Large intestine (tissue), 3 donors: ENCODE data around the gene HRH4. TPM values are rescaled to one million over a fixed set of nuclear protein-coding genes. Genes with fewer than 3 reads are reported as not detected.

ENCODE experiments used
- DNase-seq, 2 donors: peaks; one replicate each; pipeline versions ENCODE4 v3.0.0 to v3.0.0-alpha.2; 2013
- H3K27ac ChIP-seq: one replicate; pipeline ENCODE4 v1.5.1; 2013; ENCODE audit warnings: low read length
- H3K27me3 ChIP-seq: 2 replicates; pipeline ENCODE4 v1.6.1; 2013; ENCODE audit warnings: low read length; ENCODE audit not compliant: control insufficient read depth, insufficient read depth
- H3K36me3 ChIP-seq: 2 replicates; pipeline ENCODE4 v1.6.1; 2013; ENCODE audit warnings: low read length; ENCODE audit not compliant: control insufficient read depth, insufficient read depth
- H3K4me1 ChIP-seq: one replicate; pipeline ENCODE4 v1.6.1; 2013; ENCODE audit warnings: low read length; ENCODE audit not compliant: control insufficient read depth, insufficient read depth
- H3K4me3 ChIP-seq: one replicate; pipeline ENCODE4 v1.5.1; 2013; ENCODE audit warnings: low read length
- H3K9me3 ChIP-seq: one replicate; pipeline ENCODE4 v1.6.1; 2013; ENCODE audit warnings: mild to moderate bottlenecking, low read depth, low read length, moderate library complexity; ENCODE audit not compliant: control insufficient read depth
- WGBS: methylation state at CpG from one replicate; pipeline ENCODE4 v1.1.5; 2013; ENCODE audit warnings: low lambda C conversion rate; ENCODE audit not compliant: insufficient coverage; 5-methylcytosine and 5-hydroxymethylcytosine counted together
- polyA plus RNA-seq: library from polyadenylated mRNA; unstranded; fragments of 120-200 nt; gene quantifications from one replicate; pipeline ENCODE4 v1.2.1, GENCODE V29; 2013

Gene HRH4
- polyA plus RNA-seq, 1 donor, result 0.19 TPM

DNA sequence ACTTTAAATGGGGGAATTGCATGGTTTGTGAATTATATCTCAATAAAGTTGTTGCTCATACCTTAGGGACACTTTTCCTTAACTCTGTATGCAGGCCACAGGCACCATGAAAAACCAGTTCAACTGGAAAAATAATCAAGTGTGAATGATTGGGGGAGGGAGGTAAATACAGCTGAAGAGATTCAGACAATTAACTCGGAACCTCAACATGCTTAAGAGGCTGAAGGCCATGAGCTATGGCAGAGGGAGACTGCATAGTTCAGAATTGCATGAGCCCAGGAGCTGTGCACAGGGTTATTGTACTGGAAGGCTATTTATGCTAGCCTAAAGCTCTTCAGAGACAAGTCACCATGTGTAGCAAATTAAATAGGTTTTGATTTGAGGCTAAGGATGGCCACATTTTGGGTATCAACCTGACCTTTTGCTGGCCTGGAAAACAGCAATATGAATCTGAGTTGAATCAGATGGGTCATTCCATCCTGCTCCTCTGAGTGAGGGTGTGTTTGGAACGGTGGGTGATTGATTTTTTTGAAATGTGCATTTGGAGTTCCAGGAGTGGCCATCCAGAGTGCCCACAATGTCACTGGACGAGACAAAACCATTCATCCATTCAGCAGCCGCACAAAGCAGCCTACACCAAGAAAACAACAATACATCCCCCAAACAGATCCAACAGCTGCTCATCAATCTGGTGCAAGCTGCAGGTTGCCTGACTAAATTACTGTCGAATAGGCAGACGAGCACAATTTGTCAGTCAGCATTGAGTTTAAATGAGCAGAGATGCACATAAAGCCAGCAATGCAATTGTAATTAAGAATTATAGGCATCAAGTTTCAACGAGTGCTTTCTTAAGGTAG is 42.5 kb downstream of the HRH4 start:
- no peak overlapping the region for H3K27ac ChIP-seq
- DNase-seq, result no peak
- H3K27me3 ChIP-seq, result no peaks in the 10 kb centered on the region
- no peaks in the 10 kb centered on the region for H3K4me1 ChIP-seq
- no peaks in the 10 kb centered on the region for H3K36me3 ChIP-seq
- H3K4me3 ChIP-seq, result no peak overlapping the region
- WGBS, result 20% methylated on average over 1 of the region's 7 CpGs
- H3K9me3 ChIP-seq, result no peaks in the 10 kb centered on the region

DNA sequence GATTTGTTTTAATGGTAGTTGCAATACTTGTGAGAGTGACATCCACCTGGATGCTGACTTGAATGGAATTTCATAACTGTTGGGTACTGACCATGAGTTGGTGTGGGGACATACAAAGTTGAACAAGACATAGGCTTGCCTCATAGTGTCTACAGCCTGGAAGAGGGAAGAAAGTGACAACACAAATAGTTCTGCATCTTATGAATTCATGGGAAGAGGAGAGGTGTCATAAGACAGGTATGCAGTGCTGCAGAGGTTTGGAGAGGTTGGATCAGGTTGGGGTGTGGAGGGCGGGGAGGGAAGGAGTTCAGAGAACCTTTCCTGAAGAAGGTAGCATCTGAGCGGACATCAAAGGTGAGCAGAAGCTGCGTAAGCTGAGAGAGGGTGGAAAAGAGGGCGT is 44.0 kb downstream of the HRH4 start:
- DNase-seq, result no peak
- Histone ChIP-seq H3K9me3 (no peaks in the 10 kb centered on the region), H3K27me3 (no peaks in the 10 kb centered on the region), H3K4me3 (no peak overlapping the region), H3K27ac (no peak overlapping the region), H3K4me1 (no peaks in the 10 kb centered on the region), H3K36me3 (no peaks in the 10 kb centered on the region)
- WGBS, result 100% methylated on average over 2 of the region's 4 CpGs

DNA sequence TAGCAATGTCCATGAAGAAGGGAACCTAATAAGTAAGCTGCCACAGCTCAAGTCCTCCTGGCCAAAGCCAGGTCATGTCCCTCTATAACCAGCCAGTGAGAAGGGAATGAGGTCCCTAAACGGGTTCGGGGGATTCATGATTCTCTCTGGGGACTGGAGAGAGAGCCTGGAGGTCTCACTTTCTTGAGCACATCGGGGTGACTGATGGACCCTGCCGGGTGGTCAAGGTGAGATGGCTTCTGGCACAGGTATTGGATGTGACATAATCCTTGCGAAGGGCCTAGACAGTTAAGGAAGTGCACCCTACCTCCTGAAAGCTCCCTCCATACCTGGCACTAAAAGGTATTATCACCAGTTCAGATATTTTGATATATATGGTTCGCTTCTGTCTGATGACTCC is 45.7 kb downstream of the HRH4 start:
- Histone ChIP-seq H3K36me3 (no peaks in the 10 kb centered on the region), H3K4me3 (no peak overlapping the region), H3K9me3 (no peaks in the 10 kb centered on the region), H3K4me1 (no peaks in the 10 kb centered on the region), H3K27ac (no peak overlapping the region), H3K27me3 (no peaks in the 10 kb centered on the region)
- no CpG with 5 or more reads among the region's 6 CpGs for WGBS
- DNase-seq, result no peak

DNA sequence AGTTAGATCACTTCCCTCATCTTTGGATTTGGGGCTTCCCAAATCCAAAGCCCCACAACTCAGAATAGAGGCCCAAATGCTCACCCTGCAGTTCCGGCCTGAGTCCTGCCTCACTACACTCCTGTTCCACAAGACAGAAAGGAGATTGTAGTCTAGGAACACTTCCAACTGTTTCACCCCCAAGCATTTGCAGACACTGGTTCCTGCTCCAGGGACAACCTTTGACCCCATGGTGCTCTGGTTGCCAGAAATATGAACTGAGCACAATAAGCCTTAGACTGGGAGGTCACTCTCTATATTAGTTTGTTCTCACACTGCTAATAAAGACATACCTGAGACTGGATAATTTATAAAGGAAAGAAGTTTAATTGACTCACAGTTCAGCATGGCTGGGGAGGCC is 49.0 kb downstream of the HRH4 start:
- Histone ChIP-seq H3K27ac (no peak overlapping the region), H3K4me3 (no peak overlapping the region), H3K4me1 (no peaks in the 10 kb centered on the region), H3K36me3 (no peaks in the 10 kb centered on the region), H3K27me3 (no peaks in the 10 kb centered on the region), H3K9me3 (no peaks in the 10 kb centered on the region)
- DNase-seq, result no peak
- no CpG with 5 or more reads among the region's 1 CpG for WGBS

DNA sequence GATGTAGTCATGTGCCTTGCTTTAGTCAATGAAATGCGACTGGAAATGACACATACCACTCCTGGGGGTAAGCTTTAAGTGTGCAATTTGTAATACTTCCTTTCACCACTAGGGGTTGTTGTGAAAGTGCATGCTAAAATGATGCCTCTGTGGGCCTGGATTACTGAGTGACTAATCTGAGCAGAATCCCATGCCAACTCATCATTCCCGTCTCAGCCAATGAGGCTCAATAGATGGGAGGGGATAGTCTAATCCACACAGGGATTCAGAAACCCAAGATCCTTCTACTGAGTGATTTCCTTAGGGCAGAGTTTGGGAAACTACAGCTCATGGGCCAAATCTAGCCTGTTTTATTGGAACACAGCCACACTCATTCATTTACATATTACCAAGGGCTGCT is 54.0 kb downstream of the HRH4 start:
- Histone ChIP-seq H3K27ac (no peak overlapping the region), H3K4me1 (no peaks in the 10 kb centered on the region), H3K4me3 (no peak overlapping the region), H3K36me3 (no peaks in the 10 kb centered on the region), H3K9me3 (no peaks in the 10 kb centered on the region), H3K27me3 (no peaks in the 10 kb centered on the region)
- DNase-seq, result no peak
- no CpG with 5 or more reads among the region's 2 CpGs for WGBS

DNA sequence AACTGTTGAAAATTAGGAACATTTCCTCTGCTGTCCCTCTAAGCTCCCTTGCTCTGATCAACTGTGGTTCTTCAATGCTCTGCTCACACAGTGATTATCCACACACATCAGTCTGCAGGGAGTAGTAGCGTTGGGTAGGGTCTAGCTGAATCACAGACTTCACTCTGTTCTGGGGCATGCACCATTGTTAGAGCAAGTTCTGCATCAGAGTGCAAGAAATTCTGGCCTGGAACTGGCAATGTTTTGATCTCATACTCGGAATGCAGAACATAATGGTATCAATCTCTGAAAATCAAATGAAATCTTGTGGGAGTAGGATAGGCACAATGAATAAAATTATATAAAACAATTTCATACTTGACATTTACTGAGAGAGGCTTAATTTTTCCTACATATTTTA is 55.3 kb downstream of the HRH4 start:
- H3K36me3 ChIP-seq, result no peaks in the 10 kb centered on the region
- no peak overlapping the region for H3K4me3 ChIP-seq
- H3K4me1 ChIP-seq, result no peaks in the 10 kb centered on the region
- H3K9me3 ChIP-seq, result no peaks in the 10 kb centered on the region
- DNase-seq, result no peak
- H3K27ac ChIP-seq, result no peak overlapping the region
- H3K27me3 ChIP-seq, result no peaks in the 10 kb centered on the region
- WGBS, result no CpG with 5 or more reads among the region's 2 CpGs

DNA sequence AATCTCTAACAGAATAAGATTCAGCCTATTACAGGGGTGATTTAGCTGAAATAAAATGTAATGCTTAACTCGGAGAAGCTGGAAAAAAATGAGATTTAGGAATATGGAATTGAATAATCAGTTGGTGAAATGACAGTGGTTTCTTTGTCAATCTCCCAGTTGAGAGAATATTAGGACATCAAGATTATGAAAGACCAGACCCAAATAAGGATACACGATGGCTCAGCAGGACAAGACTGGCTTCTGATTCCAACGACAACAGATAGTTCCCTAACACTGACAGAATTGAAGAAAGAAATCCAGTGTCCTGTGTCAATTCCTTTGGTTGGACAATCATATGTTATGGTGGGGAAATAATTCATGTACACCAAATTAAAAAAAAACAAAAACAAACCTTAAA is 55.8 kb downstream of the HRH4 start:
- Histone ChIP-seq H3K27me3 (no peaks in the 10 kb centered on the region), H3K4me3 (no peak overlapping the region), H3K4me1 (no peaks in the 10 kb centered on the region), H3K9me3 (no peaks in the 10 kb centered on the region), H3K36me3 (no peaks in the 10 kb centered on the region), H3K27ac (no peak overlapping the region)
- DNase-seq, result no peak
- 100% methylated on average over 2 of the region's 3 CpGs for WGBS

DNA sequence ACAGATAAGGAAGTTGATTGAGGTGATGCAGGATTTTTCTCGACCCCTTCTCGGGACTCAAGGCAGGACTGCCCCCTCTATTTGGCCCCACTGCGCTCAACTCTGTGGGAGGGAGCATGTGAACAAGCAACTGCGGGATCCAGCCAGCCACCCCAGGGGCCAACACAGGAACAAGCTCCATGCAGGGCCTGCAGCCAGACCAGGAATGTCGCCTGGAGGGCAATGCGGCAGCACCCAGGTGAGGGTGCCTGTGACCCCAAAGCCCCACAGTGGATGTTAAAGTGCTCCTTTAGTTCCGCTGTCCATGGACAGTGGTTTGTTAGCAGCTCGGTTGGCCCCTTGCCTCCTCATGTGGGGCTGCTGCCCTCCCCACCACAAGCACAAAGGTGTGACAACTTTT is 57.1 kb downstream of the HRH4 start:
- Histone ChIP-seq H3K4me1 (no peaks in the 10 kb centered on the region), H3K27ac (no peak overlapping the region), H3K36me3 (no peaks in the 10 kb centered on the region), H3K9me3 (no peaks in the 10 kb centered on the region), H3K27me3 (no peaks in the 10 kb centered on the region), H3K4me3 (no peak overlapping the region)
- DNase-seq, result no peak
- WGBS, result no CpG with 5 or more reads among the region's 8 CpGs

DNA sequence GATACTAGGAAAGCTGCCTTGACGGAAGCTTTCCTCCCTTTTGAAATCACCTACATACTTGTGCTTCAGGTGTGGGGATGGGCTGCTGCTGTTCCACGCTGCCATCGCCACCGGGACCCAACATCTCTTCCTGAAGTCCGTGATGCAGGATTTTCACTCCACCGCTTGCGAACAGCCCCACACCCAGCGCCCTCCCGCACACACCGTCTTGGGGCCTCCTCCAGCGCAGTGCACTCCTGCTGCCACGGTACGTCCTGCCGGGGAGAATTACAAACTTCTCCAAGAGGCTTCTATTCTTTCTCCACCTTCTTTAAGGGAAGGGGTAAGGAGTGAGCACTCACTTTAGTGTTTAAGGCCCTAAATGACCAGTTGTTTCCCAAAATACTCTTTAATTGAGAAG is 58.2 kb downstream of the HRH4 start:
- no peaks in the 10 kb centered on the region for H3K4me1 ChIP-seq
- whole genome bisulfite sequencing, result no CpG with 5 or more reads among the region's 14 CpGs

More for the DNA sequence above, 58.2 kb downstream of the HRH4 start:
- Histone ChIP-seq H3K36me3 (no peaks in the 10 kb centered on the region), H3K9me3 (no peaks in the 10 kb centered on the region), H3K27ac (no peak overlapping the region), H3K27me3 (no peaks in the 10 kb centered on the region), H3K4me3 (no peak overlapping the region)
- DNase-seq, result no peak
